GM19193 (cell line): ENCODE data around the gene IFI6.

Source experiments
- POLR2A ChIP-seq: IDR thresholded peaks from 4 replicates; pipeline ENCODE4 v1.6.1; 2011; ENCODE audit not compliant: insufficient read depth, insufficient read length; ENCODE audit errors: extremely low read depth

The IFI6 gene

GRCh38 chr1:27644369-27645070 lies 27.5 kb downstream of the IFI6 start:
- no peak for TF ChIP-seq POLR2A

GRCh38 chr1:27643600-27644368 lies 28.2 kb downstream of the IFI6 start:
- no peak for TF ChIP-seq POLR2A

DNA sequence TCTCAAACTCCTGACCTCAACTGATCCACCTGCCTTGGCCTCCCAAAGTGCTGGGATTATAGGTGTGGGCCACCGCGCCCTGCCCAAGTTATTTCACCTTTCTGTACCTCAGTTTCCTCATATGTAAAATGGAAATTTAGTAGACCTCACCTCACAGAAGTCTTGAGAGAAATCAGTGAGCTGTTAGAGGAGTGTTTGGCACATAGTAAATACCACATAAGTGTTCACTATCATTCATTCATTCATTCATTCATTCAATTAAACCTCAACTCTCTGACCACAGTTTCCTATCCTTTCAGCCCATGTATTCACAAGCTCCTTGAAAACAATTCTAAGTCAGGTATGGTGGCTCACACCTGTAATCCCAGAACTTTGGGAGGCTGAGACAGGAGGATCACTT lies 33.2 kb downstream of the IFI6 start:
- no peak for TF ChIP-seq POLR2A

- no peak for TF ChIP-seq POLR2A
These were observed 33.8 kb downstream of the IFI6 start for GRCh38 chr1:27638047-27638734.

GRCh38 chr1:27635396-27636142 lies 36.4 kb downstream of the IFI6 start:
- no peak for TF ChIP-seq POLR2A

- TF ChIP-seq POLR2A = peak; percentile 56
These were observed 37.0 kb downstream of the IFI6 start, which contains the start of gene FGR for GRCh38 chr1:27634985-27635367. Gene FGR (minus strand): TSS chr1:27635185. CDS start chr1:27623916, 11,269 bp downstream.

GRCh38 chr1:27634177-27634984 lies 37.6 kb downstream of the IFI6 start:
- TF ChIP-seq POLR2A = peak; percentile 54

- no peak for TF ChIP-seq POLR2A
These were observed 38.3 kb downstream of the IFI6 start for GRCh38 chr1:27633640-27634176.

GRCh38 chr1:27633298-27633610 lies 38.7 kb downstream of the IFI6 start:
- TF ChIP-seq POLR2A = no peak

- TF ChIP-seq POLR2A = peak; percentile 53
These were observed 39.4 kb downstream of the IFI6 start for GRCh38 chr1:27632387-27633297.

GRCh38 chr1:27630859-27631491 lies 41.0 kb downstream of the IFI6 start:
- TF ChIP-seq POLR2A = peak; percentile 44

GRCh38 chr1:27628712-27629111 lies 43.3 kb downstream of the IFI6 start:
- no peak for TF ChIP-seq POLR2A
